ENCODE measurements around the gene YTHDF1.

DNA sequence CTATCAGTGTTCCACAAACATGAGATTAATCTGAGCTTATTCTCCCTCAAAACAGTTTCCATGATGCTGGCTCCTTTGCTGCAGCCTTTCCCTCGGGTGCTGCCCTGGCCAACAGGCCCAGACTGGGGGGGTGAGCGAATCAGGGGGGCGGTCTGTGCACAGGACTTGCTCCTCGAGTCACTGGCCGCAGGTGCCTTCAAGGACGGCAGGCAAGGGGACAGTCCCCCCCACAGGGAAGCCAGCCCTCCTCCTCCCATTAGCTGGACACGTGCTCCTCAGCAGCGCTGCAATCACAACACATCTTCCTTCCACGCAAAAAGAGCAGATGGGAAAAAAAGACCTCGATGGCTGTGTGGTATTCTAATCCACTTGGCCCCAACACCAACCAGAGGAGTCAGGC is 10.0 kb downstream of the YTHDF1 start:
- TF ChIP-seq, protein P1, sequence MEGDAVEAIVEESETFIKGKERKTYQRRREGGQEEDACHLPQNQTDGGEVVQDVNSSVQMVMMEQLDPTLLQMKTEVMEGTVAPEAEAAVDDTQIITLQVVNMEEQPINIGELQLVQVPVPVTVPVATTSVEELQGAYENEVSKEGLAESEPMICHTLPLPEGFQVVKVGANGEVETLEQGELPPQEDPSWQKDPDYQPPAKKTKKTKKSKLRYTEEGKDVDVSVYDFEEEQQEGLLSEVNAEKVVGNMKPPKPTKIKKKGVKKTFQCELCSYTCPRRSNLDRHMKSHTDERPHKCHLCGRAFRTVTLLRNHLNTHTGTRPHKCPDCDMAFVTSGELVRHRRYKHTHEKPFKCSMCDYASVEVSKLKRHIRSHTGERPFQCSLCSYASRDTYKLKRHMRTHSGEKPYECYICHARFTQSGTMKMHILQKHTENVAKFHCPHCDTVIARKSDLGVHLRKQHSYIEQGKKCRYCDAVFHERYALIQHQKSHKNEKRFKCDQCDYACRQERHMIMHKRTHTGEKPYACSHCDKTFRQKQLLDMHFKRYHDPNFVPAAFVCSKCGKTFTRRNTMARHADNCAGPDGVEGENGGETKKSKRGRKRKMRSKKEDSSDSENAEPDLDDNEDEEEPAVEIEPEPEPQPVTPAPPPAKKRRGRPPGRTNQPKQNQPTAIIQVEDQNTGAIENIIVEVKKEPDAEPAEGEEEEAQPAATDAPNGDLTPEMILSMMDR (IDR thresholded peaks at IDR 0.05; ENCODE audit: low read depth, low read length), result no peak
- TF ChIP-seq, protein P2, sequence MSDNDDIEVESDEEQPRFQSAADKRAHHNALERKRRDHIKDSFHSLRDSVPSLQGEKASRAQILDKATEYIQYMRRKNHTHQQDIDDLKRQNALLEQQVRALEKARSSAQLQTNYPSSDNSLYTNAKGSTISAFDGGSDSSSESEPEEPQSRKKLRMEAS (IDR thresholded peaks at IDR 0.05; ENCODE audit: low read depth, low read length), result no peak
- TF ChIP-seq POLR2A (IDR thresholded peaks at IDR 0.05; ENCODE audit: extremely low read depth, insufficient read length) (no peak), MYC (IDR thresholded peaks at IDR 0.05; ENCODE audit: low read depth, low read length) (no peak)

Data from NB4 (cell line).